ENCODE measurements around the gene KANSL2. TPM values are rescaled to one million over a fixed set of nuclear protein-coding genes. Genes with fewer than 3 reads are reported as not detected.
"Not testable (repeated sequence)": the region's sequence is repeated elsewhere in the genome, so short reads cannot be mapped to it uniquely, and the experiment has no call there.

The KANSL2 gene
- total and polyA plus RNA-seq, 2 of the 4 experiments (the other 2 are of a cell fraction): 25.2 to 47.5 TPM

GRCh38 chr12:48622997-48623396 is 59.0 kb downstream of the KANSL2 start:
- H2BK15ac ChIP-seq (ENCODE audit: low read depth, low read length); H3K36me3 ChIP-seq (ENCODE audit: control insufficient read depth, insufficient read depth, low read length); H3K4me2 ChIP-seq (ENCODE audit: low read depth, low read length); H3K9ac ChIP-seq (ENCODE audit: low read depth, low read length); H4K20me1 ChIP-seq (ENCODE audit: insufficient read depth, low read length); H3K27ac ChIP-seq (ENCODE audit: insufficient read depth, low read length); H3K4me1 ChIP-seq (ENCODE audit: control insufficient read depth, insufficient read depth, low read length); H2AK9ac ChIP-seq (replicated peaks; ENCODE audit: low read depth, low read length, poor library complexity); BruUV-seq (replicated peaks); dilution Hi-C loops (cut with HindIII; ENCODE audit: low sequenced_read_pairs, unreplicated experiment); in situ Hi-C loops (cut with MboI; ENCODE audit: low sequenced_read_pairs); intact Hi-C loops (cut with micrococcal nuclease); H3K14ac ChIP-seq (replicated peaks; ENCODE audit: low read depth, low read length); CTCF ChIA-PET; DNase-seq; H2BK120ac ChIP-seq (ENCODE audit: low read depth, low read length); H3K9me3 ChIP-seq (ENCODE audit: control insufficient read depth, insufficient read depth, low read length); H4K5ac ChIP-seq (ENCODE audit: low read depth, low read length); H3K18ac ChIP-seq (ENCODE audit: low read depth, low read length); H3K9me1 ChIP-seq (ENCODE audit: insufficient read depth, low read length); H2BK5ac ChIP-seq (ENCODE audit: low read depth, low read length, poor library complexity, severe bottlenecking); H3K4me3 ChIP-seq (ENCODE audit: insufficient read depth, low read depth, low read length); H3K56ac ChIP-seq (ENCODE audit: extremely low read depth, insufficient read depth, low read length); H2AFZ ChIP-seq (replicated peaks; ENCODE audit: low read length, poor library complexity); H3K23ac ChIP-seq (ENCODE audit: low read depth, low read length); H3K27me3 ChIP-seq (ENCODE audit: control insufficient read depth, insufficient read depth, low read length); ATAC-seq (ENCODE audit: low read depth); H3K79me1 ChIP-seq (ENCODE audit: low read depth in 1 of 2, low read length in 2 of 2); POLR2A ChIA-PET (ENCODE audit: unreplicated experiment); H2BK20ac ChIP-seq (ENCODE audit: low read depth, low read length); H4K8ac ChIP-seq (ENCODE audit: low read depth in 2 of 2, low read length in 2 of 2); H3K4ac ChIP-seq (ENCODE audit: low read depth, low read length); H2AK5ac ChIP-seq (ENCODE audit: low read depth, low read length); H4K91ac ChIP-seq (ENCODE audit: insufficient read depth, low read depth, low read length): not testable (repeated sequence)
- TF ChIP-seq MAFK (IDR thresholded peaks at IDR 0.05; ENCODE audit: low read depth, low read length): peak; percentile 33; the same call in 1 of the 2 replicates
- 100% methylated on average over 3 of the region's 7 CpGs; no CpG with 5 or more reads in 1 of the 2 experiments for WGBS, 2 experiments (ENCODE audit: extremely low coverage in 2 of 2, insufficient read length in 1 of 2)

Measured in IMR-90 (cell line).